HEK293 (cell line): ENCODE data around the gene FOXO6.

Experiments
- CTCF ChIA-PET: fragments of 350-600 bp; formaldehyde crosslinking; extraction: SDS; loops from one replicate; lab custom pipeline; 2021; ENCODE audit warnings: antibody characterized with exemption; lab: Yijun Ruan, JAX
- POLR2A ChIA-PET: fragments of 300-600 bp; formaldehyde crosslinking; extraction: SDS; loops from one replicate; lab custom pipeline; 2020; ENCODE audit warnings: antibody characterized with exemption, inconsistent platforms; lab: Yijun Ruan, JAX
- H3K27ac ChIP-seq: fragments of 200-500 bp; sonication (Bioruptor generic); 2 replicates; pipeline ENCODE4 v1.5.1; 2014; ENCODE audit warnings: low read depth, low read length, control low read depth, inconsistent platforms; ENCODE audit errors: extremely low read depth
- H3K36me3 ChIP-seq, 2 experiments: fragments of 200-500 bp in 1 of 2; sonication (Bioruptor generic) in 1 of 2; 1 replicate in 1 of 2; 2 replicates in 1 of 2; pipeline ENCODE4 v1.5.1; 2014 to 2017; ENCODE audit warnings: inconsistent platforms in 2 of 2, low read length in 2 of 2; ENCODE audit not compliant: control insufficient read depth in 2 of 2, insufficient read depth in 1 of 2
- H3K4me1 ChIP-seq: fragments of 200-500 bp; sonication (Bioruptor generic); 2 replicates; pipeline ENCODE4 v1.5.1; 2014; ENCODE audit warnings: mild to moderate bottlenecking, low read length, inconsistent platforms; ENCODE audit not compliant: control insufficient read depth, insufficient read depth
- H3K4me3 ChIP-seq: 2 replicates; pipeline ENCODE4 v1.5.1; 2011; ENCODE audit warnings: low read depth, mild to moderate bottlenecking, control low read depth, low read length, moderate library complexity
- H3K9me3 ChIP-seq: fragments of 200-500 bp; sonication (Bioruptor generic); 2 replicates; pipeline ENCODE4 v1.5.1; 2014; ENCODE audit warnings: low read depth, low read length, inconsistent platforms; ENCODE audit not compliant: control insufficient read depth, insufficient read depth
- EGR2 ChIP-seq: fragments of 450-650 bp; formaldehyde crosslinking; IDR thresholded peaks from 2 replicates; pipeline ENCODE4 v1.5.1; 2016; ENCODE audit warnings: low read depth, missing biosample characterization, missing genetic modification characterization
- PRDM1 ChIP-seq: fragments of 450-650 bp; formaldehyde crosslinking; IDR thresholded peaks from 2 replicates; pipeline ENCODE4; 2016; ENCODE audit warnings: missing biosample characterization, missing genetic modification characterization
- SCRT2 ChIP-seq: fragments of 450-650 bp; formaldehyde crosslinking; IDR thresholded peaks from 2 replicates; pipeline ENCODE4 v1.5.1; 2016; ENCODE audit warnings: missing biosample characterization, missing genetic modification characterization
- ZBTB21 ChIP-seq: fragments of 450-650 bp; formaldehyde crosslinking; IDR thresholded peaks from 2 replicates; pipeline ENCODE4 v1.5.1; 2017; ENCODE audit warnings: missing biosample characterization, missing genetic modification characterization
- ZIC2 ChIP-seq: fragments of 450-650 bp; formaldehyde crosslinking; IDR thresholded peaks from 2 replicates; pipeline ENCODE4 v1.5.1; 2016; ENCODE audit warnings: missing biosample characterization, missing genetic modification characterization
- ZNF184 ChIP-seq: fragments of 450-650 bp; IDR thresholded peaks from 2 replicates; pipeline ENCODE4 v1.5.1; 2018; ENCODE audit warnings: missing biosample characterization, mild to moderate bottlenecking, missing genetic modification characterization
- ZNF23 ChIP-seq: fragments of 450-650 bp; formaldehyde crosslinking; IDR thresholded peaks from 2 replicates; pipeline ENCODE4 v1.5.1; 2016; ENCODE audit warnings: missing biosample characterization, missing genetic modification characterization, borderline replicate concordance
- ZNF366 ChIP-seq: fragments of 450-650 bp; formaldehyde crosslinking; conservative IDR thresholded peaks from 2 replicates; pipeline ENCODE4 v1.5.1; 2016; ENCODE audit warnings: missing biosample characterization, missing genetic modification characterization
- ZNF391 ChIP-seq: fragments of 450-650 bp; formaldehyde crosslinking; IDR thresholded peaks from 2 replicates; pipeline ENCODE4 v1.5.1; 2016; ENCODE audit warnings: low read depth, missing biosample characterization, missing genetic modification characterization, borderline replicate concordance
- ZNF416 ChIP-seq: fragments of 450-650 bp; formaldehyde crosslinking; IDR thresholded peaks from 2 replicates; pipeline ENCODE4 v1.5.1; 2016; ENCODE audit warnings: missing biosample characterization, missing genetic modification characterization
- ZNF423 ChIP-seq: fragments of 450-650 bp; formaldehyde crosslinking; IDR thresholded peaks from 2 replicates; pipeline ENCODE4 v1.5.1; 2016; ENCODE audit warnings: missing biosample characterization, missing genetic modification characterization
- ZNF473 ChIP-seq: fragments of 450-650 bp; formaldehyde crosslinking; IDR thresholded peaks from 2 replicates; pipeline ENCODE4 v1.5.1; 2017; ENCODE audit warnings: missing biosample characterization, missing genetic modification characterization
- ZNF514 ChIP-seq: fragments of 450-650 bp; formaldehyde crosslinking; IDR thresholded peaks from 2 replicates; pipeline ENCODE4 v1.5.1; 2016; ENCODE audit warnings: missing biosample characterization, missing genetic modification characterization
- ZNF548 ChIP-seq: fragments of 450-650 bp; formaldehyde crosslinking; IDR thresholded peaks from 2 replicates; pipeline ENCODE4 v1.5.1; 2016; ENCODE audit warnings: missing biosample characterization, missing genetic modification characterization
- ZNF785 ChIP-seq: fragments of 450-650 bp; formaldehyde crosslinking; IDR thresholded peaks from 2 replicates; pipeline ENCODE4 v1.5.1; 2016; ENCODE audit warnings: missing biosample characterization, missing genetic modification characterization
- TF ChIP-seq, protein P1 (sequence below): sonication (generic); formaldehyde crosslinking; IDR thresholded peaks from 2 replicates; pipeline ENCODE4 v1.8.1; 2022; ENCODE audit warnings: mild to moderate bottlenecking, moderate library complexity, missing genetic modification reagents
- TF ChIP-seq, protein P2 (sequence below): fragments of 450-650 bp; formaldehyde crosslinking; IDR thresholded peaks from 2 replicates; pipeline ENCODE4 v1.5.1; 2017; ENCODE audit warnings: missing biosample characterization, missing genetic modification characterization
- TF ChIP-seq, protein P3 (sequence below): fragments of 450-650 bp; IDR thresholded peaks from 2 replicates; pipeline ENCODE4 v1.5.1; 2018; ENCODE audit warnings: missing biosample characterization, missing genetic modification characterization
- TF ChIP-seq, protein P4 (sequence below): fragments of 450-650 bp; formaldehyde crosslinking; IDR thresholded peaks from 2 replicates; pipeline ENCODE4; 2016; ENCODE audit warnings: missing biosample characterization, missing genetic modification characterization
- TF ChIP-seq, protein P5 (sequence below): fragments of 450-650 bp; formaldehyde crosslinking; IDR thresholded peaks from 2 replicates; pipeline ENCODE4 v1.5.1; 2016; ENCODE audit warnings: missing biosample characterization, missing genetic modification characterization
- TF ChIP-seq, protein P6 (sequence below): fragments of 450-650 bp; formaldehyde crosslinking; IDR thresholded peaks from 2 replicates; pipeline ENCODE4 v1.5.1; 2016; ENCODE audit warnings: missing biosample characterization, missing genetic modification characterization

The FOXO6 gene

DNA sequence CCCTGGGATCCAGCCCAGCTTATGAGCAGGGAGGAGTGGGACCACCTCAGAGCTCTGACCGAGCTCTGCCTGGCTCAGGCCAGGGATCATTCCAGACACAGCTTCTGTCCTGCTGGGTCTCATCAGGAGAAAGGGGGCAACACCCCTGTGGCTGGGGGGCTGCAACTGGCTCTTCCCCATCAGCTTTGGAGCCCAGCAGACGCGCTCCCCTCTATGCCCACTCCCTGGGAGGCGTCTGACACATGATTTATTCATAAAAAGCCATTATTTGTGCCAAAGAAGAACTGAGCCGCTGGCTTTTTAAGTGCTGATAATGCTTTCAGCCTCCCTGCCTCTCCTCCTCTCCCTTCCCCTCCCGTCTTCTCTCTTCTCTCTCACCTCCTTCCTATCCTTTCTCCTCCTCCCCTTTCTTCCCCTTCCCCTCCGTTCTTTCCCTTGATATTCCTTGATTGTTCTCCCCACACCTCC, 25.0 kb downstream of the FOXO6 start:
- Histone ChIP-seq H3K4me3 (no peak overlapping the region), H3K9me3 (no peaks in the 10 kb centered on the region), H3K27ac (no peak overlapping the region), H3K4me1 (peaks cover 8% of the 10 kb centered on the region), H3K36me3 (no peaks in the 10 kb centered on the region)
- CTCF ChIA-PET, result interaction anchor here (1.4 kb wide), 1 partner anchor 25 kb away, joined by 3 read pairs; the partner anchor contains the start of gene FOXO6
- POLR2A ChIA-PET, result no interaction called here
- TF ChIP-seq EGR2 (tag by site-specific recombination), result no peak
- no peak for TF ChIP-seq ZNF473 (tag by site-specific recombination)
- no peak for TF ChIP-seq ZNF785 (tag by site-specific recombination)
- no peak for TF ChIP-seq ZNF23
- no peak for TF ChIP-seq ZNF423
- TF ChIP-seq, protein P1, sequence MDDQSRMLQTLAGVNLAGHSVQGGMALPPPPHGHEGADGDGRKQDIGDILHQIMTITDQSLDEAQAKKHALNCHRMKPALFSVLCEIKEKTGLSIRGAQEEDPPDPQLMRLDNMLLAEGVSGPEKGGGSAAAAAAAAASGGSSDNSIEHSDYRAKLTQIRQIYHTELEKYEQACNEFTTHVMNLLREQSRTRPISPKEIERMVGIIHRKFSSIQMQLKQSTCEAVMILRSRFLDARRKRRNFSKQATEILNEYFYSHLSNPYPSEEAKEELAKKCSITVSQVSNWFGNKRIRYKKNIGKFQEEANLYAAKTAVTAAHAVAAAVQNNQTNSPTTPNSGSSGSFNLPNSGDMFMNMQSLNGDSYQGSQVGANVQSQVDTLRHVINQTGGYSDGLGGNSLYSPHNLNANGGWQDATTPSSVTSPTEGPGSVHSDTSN, result no peak
- TF ChIP-seq ZNF184 (tag by site-specific recombination), result no peak
- TF ChIP-seq, protein P2, sequence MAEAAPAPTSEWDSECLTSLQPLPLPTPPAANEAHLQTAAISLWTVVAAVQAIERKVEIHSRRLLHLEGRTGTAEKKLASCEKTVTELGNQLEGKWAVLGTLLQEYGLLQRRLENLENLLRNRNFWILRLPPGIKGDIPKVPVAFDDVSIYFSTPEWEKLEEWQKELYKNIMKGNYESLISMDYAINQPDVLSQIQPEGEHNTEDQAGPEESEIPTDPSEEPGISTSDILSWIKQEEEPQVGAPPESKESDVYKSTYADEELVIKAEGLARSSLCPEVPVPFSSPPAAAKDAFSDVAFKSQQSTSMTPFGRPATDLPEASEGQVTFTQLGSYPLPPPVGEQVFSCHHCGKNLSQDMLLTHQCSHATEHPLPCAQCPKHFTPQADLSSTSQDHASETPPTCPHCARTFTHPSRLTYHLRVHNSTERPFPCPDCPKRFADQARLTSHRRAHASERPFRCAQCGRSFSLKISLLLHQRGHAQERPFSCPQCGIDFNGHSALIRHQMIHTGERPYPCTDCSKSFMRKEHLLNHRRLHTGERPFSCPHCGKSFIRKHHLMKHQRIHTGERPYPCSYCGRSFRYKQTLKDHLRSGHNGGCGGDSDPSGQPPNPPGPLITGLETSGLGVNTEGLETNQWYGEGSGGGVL, result 0 out of 2 replicates have a peak, but pooled peaks have one; percentile 28
- no peak for TF ChIP-seq ZBTB21
- no peak for TF ChIP-seq ZNF391 (tag by site-specific recombination)
- TF ChIP-seq, protein P3, sequence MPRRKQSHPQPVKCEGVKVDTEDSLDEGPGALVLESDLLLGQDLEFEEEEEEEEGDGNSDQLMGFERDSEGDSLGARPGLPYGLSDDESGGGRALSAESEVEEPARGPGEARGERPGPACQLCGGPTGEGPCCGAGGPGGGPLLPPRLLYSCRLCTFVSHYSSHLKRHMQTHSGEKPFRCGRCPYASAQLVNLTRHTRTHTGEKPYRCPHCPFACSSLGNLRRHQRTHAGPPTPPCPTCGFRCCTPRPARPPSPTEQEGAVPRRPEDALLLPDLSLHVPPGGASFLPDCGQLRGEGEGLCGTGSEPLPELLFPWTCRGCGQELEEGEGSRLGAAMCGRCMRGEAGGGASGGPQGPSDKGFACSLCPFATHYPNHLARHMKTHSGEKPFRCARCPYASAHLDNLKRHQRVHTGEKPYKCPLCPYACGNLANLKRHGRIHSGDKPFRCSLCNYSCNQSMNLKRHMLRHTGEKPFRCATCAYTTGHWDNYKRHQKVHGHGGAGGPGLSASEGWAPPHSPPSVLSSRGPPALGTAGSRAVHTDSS (tag by site-specific recombination), result no peak
- TF ChIP-seq PRDM1, result peak; percentile 66; the same call in 1 of the 2 replicates
- TF ChIP-seq ZNF514 (tag by site-specific recombination), result no peak
- no peak for TF ChIP-seq SCRT2 (tag by site-specific recombination)
- TF ChIP-seq ZIC2 (tag by site-specific recombination), result peak; percentile 76
- peak; percentile 44 for TF ChIP-seq ZNF366 (tag by site-specific recombination)
- TF ChIP-seq, protein P4, sequence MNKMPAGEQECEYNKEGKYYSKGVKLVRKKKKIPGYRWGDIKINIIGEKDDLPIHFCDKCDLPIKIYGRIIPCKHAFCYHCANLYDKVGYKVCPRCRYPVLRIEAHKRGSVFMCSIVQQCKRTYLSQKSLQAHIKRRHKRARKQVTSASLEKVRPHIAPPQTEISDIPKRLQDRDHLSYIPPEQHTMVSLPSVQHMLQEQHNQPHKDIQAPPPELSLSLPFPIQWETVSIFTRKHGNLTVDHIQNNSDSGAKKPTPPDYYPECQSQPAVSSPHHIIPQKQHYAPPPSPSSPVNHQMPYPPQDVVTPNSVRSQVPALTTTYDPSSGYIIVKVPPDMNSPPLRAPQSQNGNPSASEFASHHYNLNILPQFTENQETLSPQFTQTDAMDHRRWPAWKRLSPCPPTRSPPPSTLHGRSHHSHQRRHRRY (tag by site-specific recombination), result no peak
- TF ChIP-seq ZNF548 (tag by site-specific recombination), result no peak
- TF ChIP-seq, protein P5, sequence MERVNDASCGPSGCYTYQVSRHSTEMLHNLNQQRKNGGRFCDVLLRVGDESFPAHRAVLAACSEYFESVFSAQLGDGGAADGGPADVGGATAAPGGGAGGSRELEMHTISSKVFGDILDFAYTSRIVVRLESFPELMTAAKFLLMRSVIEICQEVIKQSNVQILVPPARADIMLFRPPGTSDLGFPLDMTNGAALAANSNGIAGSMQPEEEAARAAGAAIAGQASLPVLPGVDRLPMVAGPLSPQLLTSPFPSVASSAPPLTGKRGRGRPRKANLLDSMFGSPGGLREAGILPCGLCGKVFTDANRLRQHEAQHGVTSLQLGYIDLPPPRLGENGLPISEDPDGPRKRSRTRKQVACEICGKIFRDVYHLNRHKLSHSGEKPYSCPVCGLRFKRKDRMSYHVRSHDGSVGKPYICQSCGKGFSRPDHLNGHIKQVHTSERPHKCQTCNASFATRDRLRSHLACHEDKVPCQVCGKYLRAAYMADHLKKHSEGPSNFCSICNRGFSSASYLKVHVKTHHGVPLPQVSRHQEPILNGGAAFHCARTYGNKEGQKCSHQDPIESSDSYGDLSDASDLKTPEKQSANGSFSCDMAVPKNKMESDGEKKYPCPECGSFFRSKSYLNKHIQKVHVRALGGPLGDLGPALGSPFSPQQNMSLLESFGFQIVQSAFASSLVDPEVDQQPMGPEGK (tag by site-specific recombination), result 0 out of 2 replicates have a peak, but pooled peaks have one; percentile 2
- no peak for TF ChIP-seq ZNF416 (tag by site-specific recombination)
- TF ChIP-seq, protein P6, sequence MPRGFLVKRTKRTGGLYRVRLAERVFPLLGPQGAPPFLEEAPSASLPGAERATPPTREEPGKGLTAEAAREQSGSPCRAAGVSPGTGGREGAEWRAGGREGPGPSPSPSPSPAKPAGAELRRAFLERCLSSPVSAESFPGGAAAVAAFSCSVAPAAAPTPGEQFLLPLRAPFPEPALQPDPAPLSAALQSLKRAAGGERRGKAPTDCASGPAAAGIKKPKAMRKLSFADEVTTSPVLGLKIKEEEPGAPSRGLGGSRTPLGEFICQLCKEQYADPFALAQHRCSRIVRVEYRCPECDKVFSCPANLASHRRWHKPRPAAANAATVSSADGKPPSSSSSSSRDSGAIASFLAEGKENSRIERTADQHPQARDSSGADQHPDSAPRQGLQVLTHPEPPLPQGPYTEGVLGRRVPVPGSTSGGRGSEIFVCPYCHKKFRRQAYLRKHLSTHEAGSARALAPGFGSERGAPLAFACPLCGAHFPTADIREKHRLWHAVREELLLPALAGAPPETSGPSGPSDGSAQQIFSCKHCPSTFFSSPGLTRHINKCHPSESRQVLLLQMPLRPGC, result no peak
